Mesothelial cell of epicardium (in vitro differentiated cells): ENCODE measurements around the gene LPAR4. TPM values are rescaled to one million over a fixed set of nuclear protein-coding genes. Genes with fewer than 3 reads are reported as not detected.

Experiments
- DNase-seq, 2 experiments: peaks; one replicate each; pipeline ENCODE4 v3.0.0; 2021; ENCODE audit warnings: low spot score in 2 of 2; ENCODE audit not compliant: unreplicated experiment in 2 of 2
- H3K27ac Mint-ChIP-seq: 2 replicates; pipeline ENCODE4 v1.8.0; 2021; ENCODE audit warnings: mixed read lengths
- H3K27me3 Mint-ChIP-seq: 2 replicates; pipeline ENCODE4 v1.8.0; 2021; ENCODE audit warnings: low read depth, mixed read lengths
- H3K36me3 Mint-ChIP-seq: 2 replicates; pipeline ENCODE4 v1.8.0; 2021; ENCODE audit warnings: mixed read lengths
- H3K4me1 Mint-ChIP-seq: 2 replicates; pipeline ENCODE4 v1.8.0; 2021; ENCODE audit warnings: mixed read lengths
- H3K4me3 Mint-ChIP-seq: 2 replicates; pipeline ENCODE4 v1.8.0; 2021; ENCODE audit warnings: mild to moderate bottlenecking, moderate library complexity, mixed read lengths
- H3K9me3 Mint-ChIP-seq: 2 replicates; pipeline ENCODE4 v1.8.0; 2021; ENCODE audit warnings: mixed read lengths
- CTCF ChIP-seq: fragments of 200-600 bp; sonication (generic); IDR thresholded peaks from one replicate; pipeline ENCODE4 v1.5.0; 2021; ENCODE audit warnings: antibody characterized with exemption; ENCODE audit not compliant: unreplicated experiment
- total RNA-seq: library from RNA; stranded (reverse); gene quantifications from 3 replicates; pipeline ENCODE4 v1.2.1, GENCODE V29; 2021

The LPAR4 gene
- total RNA-seq, 1 donor from 2014 or later = 3.1 TPM

- Mint-ChIP-seq H3K4me1 (no peaks in the 10 kb centered on the region), H3K27ac (no peak overlapping the region), H3K9me3 (peaks cover 34% of the 10 kb centered on the region), H3K27me3 (no peaks in the 10 kb centered on the region), H3K4me3 (no peak overlapping the region), H3K36me3 (no peaks in the 10 kb centered on the region)
- no peak for DNase-seq
- TF ChIP-seq CTCF = no peak
Measured at GRCh38 chrX:78759081-78759480, 11.6 kb downstream of the LPAR4 start.

GRCh38 chrX:78769101-78769755 is 21.7 kb downstream of the LPAR4 start:
- H3K9me3 Mint-ChIP-seq = peaks cover 28% of the 10 kb centered on the region

GRCh38 chrX:78769946-78770345 is 22.4 kb downstream of the LPAR4 start:
- no peak for TF ChIP-seq CTCF
- DNase-seq = no peak
- Mint-ChIP-seq H3K9me3 (peaks cover 33% of the 10 kb centered on the region), H3K27ac (no peak overlapping the region), H3K4me1 (no peaks in the 10 kb centered on the region), H3K4me3 (no peak overlapping the region), H3K27me3 (no peaks in the 10 kb centered on the region), H3K36me3 (no peaks in the 10 kb centered on the region)

More at GRCh38 chrX:78769101-78769755, 21.7 kb downstream of the LPAR4 start:
- no peak overlapping the region for H3K27ac Mint-ChIP-seq
- no peaks in the 10 kb centered on the region for H3K36me3 Mint-ChIP-seq
- no peaks in the 10 kb centered on the region for H3K27me3 Mint-ChIP-seq
- H3K4me1 Mint-ChIP-seq = no peaks in the 10 kb centered on the region
- DNase-seq = no peak
- TF ChIP-seq CTCF = no peak
- no peak overlapping the region for H3K4me3 Mint-ChIP-seq

- H3K27me3 Mint-ChIP-seq = no peaks in the 10 kb centered on the region
- TF ChIP-seq CTCF = no peak
- H3K27ac Mint-ChIP-seq = no peak overlapping the region
- no peaks in the 10 kb centered on the region for H3K36me3 Mint-ChIP-seq
- no peak for DNase-seq
- peaks cover 43% of the 10 kb centered on the region for H3K9me3 Mint-ChIP-seq
- H3K4me3 Mint-ChIP-seq = no peak overlapping the region
- no peaks in the 10 kb centered on the region for H3K4me1 Mint-ChIP-seq
Measured at GRCh38 chrX:78796916-78797315, 49.4 kb downstream of the LPAR4 start.

- peaks cover 35% of the 10 kb centered on the region for H3K9me3 Mint-ChIP-seq
- H3K27me3 Mint-ChIP-seq = no peaks in the 10 kb centered on the region
- no peaks in the 10 kb centered on the region for H3K36me3 Mint-ChIP-seq
- no peak overlapping the region for H3K27ac Mint-ChIP-seq
- no peak overlapping the region for H3K4me3 Mint-ChIP-seq
- no peaks in the 10 kb centered on the region for H3K4me1 Mint-ChIP-seq
- no peak for DNase-seq
- no peak for TF ChIP-seq CTCF
Measured at GRCh38 chrX:78800114-78800513, 52.6 kb downstream of the LPAR4 start.

- DNase-seq = no peak
- H3K27ac Mint-ChIP-seq = no peak overlapping the region
- no peaks in the 10 kb centered on the region for H3K4me1 Mint-ChIP-seq
- no peaks in the 10 kb centered on the region for H3K27me3 Mint-ChIP-seq
- H3K9me3 Mint-ChIP-seq = peaks cover 36% of the 10 kb centered on the region
- H3K36me3 Mint-ChIP-seq = no peaks in the 10 kb centered on the region
- no peak overlapping the region for H3K4me3 Mint-ChIP-seq
- no peak for TF ChIP-seq CTCF
Measured at GRCh38 chrX:78800694-78801093, 53.2 kb downstream of the LPAR4 start.
